WI38 (cell line): Measurements from ENCODE around the gene STIM1.
"Not testable (repeated sequence)": the region's sequence is repeated elsewhere in the genome, so short reads cannot be mapped to it uniquely, and the experiment has no call there.

Experiments
- H3K4me3 ChIP-seq: 2 replicates; pipeline ENCODE4 v1.5.1; 2011; ENCODE audit warnings: low read depth, mild to moderate bottlenecking, control low read depth, low read length
- CTCF ChIP-seq: IDR thresholded peaks from 2 replicates; pipeline ENCODE4 v1.5.1; 2012; ENCODE audit warnings: low read depth, mild to moderate bottlenecking, control low read depth, low read length

STIM1 gene

GRCh38 chr11:3896644-3897043 is 41.2 kb downstream of the STIM1 start:
- TF ChIP-seq CTCF: no peak
- H3K4me3 ChIP-seq: no peak overlapping the region

- H3K4me3 ChIP-seq: not testable (repeated sequence)
These were observed 44.8 kb downstream of the STIM1 start for GRCh38 chr11:3900230-3900629.

GRCh38 chr11:3901249-3902025 is 46.0 kb downstream of the STIM1 start:
- no peak for TF ChIP-seq CTCF
- H3K4me3 ChIP-seq: no peak overlapping the region

GRCh38 chr11:3902441-3902840 is 47.0 kb downstream of the STIM1 start:
- no peak overlapping the region for H3K4me3 ChIP-seq
- TF ChIP-seq CTCF: no peak

- no peak for TF ChIP-seq CTCF
- no peak overlapping the region for H3K4me3 ChIP-seq
These were observed 47.9 kb downstream of the STIM1 start for GRCh38 chr11:3903207-3903896.

GRCh38 chr11:3904228-3904627 is 48.8 kb downstream of the STIM1 start:
- TF ChIP-seq CTCF: no peak
- no peak overlapping the region for H3K4me3 ChIP-seq

GRCh38 chr11:3905080-3905953 is 49.9 kb downstream of the STIM1 start:
- H3K4me3 ChIP-seq: no peak overlapping the region
- no peak for TF ChIP-seq CTCF
